OCI-M2 (cell line): ENCODE results near the gene LPCAT1.

Experiments
- DNase-seq: peaks from one replicate; lab custom pipeline; 2025; ENCODE audit not compliant: unreplicated experiment; lab: John Stamatoyannopoulos, UW

Gene LPCAT1

DNA sequence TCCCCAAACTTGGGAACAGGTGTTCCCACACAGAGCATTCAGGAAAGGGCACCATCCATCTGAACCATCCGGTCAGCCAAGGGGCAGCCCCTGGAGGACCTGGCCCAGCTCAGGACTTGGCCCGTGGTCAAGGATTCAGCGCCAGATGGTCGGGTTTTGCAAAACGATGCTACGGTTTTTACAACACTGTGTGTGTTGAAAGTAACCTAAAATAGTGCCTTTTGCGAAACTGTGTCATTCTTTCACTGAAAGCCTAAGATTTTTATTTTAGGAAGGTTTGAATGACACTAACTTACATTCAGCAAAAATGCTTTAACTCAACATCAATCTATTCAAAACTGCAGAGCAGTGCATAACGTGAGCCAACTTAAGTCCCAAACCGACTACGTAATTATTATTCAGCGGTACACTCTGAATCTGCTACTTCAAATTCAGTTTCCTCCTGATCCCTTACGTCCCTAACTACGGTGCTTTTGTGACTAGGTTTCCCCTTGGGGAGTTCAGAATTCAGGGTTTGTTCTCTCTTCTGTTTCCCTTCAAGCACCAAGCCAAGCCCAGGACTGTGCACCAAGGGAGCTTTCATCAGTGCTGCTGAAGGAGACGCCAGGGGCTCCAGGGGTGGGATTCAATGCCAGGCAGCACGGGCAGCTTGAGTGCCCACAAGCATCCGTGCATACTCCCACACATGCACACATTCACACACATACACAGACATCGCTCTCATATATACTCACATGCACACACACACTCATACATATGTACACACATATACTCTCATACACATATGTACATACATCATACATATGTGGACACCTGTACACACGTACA lies 25.8 kb downstream of the LPCAT1 start:
- no peak for DNase-seq

DNA sequence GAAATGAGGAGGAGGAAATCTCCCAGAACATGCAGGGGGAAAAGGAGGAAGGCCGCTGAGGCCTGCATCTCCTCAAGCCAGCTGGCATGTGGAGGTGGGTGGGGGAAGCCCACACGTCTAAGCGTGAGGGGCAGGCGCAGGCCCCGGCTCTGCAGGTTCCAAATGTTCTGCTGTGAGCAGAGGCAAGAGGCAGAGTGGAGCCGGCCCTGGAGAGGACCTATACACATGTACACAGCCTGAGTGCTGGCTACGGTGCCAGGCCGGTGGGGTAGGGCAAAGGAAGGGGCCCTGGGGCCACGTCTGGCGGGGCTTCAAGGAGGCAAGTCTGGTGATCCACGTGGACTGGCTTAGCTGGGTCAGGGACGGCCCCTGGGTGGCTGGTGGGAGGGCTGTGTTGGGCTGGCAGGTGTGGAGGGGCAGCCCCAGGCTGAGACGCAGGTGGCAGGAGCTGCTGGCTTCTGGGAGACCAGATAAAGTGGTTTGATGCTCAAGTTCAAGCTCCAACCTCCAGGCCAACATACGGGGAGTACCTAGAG lies 26.4 kb downstream of the LPCAT1 start:
- DNase-seq: no peak

DNA sequence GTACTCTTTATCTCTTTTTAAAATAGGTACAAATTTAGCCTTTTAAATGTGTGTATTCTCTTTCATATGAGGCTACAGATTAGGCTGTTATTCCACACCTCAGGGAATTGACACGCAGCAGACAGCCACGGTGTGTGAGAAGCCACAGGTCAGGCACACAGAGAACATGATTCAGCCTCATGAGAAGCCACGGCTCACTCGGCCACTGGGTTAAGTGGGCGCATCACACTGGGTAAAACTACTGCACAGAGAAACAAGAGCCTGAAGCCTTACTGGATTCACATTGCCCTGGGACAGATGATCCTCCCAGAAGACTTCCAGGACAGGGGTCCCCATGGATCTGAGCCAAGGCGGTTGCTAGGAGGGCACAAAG lies 28.2 kb downstream of the LPCAT1 start:
- DNase-seq: no peak

DNA sequence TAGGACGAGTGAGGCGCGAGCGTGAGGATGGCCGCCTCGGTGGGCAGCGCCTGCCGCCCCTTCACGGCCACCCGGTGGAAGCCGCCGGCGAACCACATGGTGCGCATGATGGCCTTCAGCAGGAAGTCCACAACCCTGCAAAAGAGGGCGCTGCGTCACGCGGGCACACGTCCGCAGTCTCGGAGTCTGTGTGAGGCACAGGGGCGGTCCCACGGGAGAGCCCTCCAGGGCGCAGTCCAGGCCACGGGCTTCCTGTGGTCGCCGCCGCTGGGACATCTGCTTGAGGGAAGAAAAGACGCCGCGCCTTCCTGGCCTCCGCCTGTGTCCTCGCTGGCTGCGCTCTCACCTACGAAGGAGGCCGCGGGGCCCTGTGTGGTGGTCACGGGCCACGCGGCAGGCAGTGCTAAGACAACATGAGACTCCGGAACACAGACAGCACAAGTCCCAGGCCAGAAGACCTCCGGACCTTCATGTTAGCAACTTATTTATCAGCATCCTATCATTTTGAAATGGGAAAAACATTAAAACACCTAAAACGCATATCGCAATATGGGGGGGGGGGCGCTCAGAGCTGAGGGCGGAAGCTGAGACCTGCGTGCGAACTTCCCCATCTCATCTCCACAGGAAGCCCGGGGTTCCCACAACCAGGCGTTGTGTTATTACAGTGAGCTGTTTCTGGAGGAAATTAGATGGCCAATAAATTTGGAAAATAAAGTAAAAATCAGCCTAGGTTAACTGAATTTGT lies 28.8 kb downstream of the LPCAT1 start:
- no peak for DNase-seq

DNA sequence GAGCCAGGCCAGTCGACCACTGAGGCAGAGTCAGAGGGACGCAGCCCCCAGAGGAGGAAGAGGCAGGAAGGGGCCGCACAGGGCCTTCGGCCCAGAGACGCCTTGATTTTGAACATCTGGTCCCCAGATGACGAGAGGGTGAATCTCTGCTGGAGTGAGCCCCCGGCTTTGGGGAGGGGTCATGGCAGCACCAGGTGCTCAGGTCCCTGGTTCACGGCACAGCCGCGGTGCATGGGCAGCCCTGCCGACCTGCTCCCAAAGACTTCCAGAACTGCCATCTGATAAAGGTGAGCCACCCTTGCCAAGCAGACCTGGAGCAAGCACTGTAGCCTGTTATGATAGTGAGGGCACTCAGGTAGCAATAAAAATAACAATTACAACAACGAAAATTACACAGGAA lies 29.8 kb downstream of the LPCAT1 start:
- no peak for DNase-seq

DNA sequence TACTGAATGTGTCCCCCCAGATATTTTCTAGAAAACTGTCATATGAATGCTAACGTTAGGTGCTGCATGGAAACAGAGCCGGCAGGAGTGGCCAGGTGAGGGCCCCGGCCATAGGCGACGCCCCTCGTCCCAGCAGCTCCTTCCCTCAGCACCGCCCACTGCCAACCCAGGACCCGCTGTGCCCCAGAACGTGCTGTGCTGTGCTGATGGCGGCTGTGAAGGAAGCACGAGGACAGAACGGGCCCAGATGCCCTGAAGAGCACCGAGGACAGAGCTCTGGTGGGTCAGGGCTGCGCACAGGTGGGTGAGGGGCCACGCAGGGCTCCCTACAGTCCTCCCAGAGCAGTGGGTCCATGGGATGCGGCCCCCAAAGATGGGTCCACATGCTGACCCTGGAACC lies 30.3 kb downstream of the LPCAT1 start:
- no peak for DNase-seq

DNA sequence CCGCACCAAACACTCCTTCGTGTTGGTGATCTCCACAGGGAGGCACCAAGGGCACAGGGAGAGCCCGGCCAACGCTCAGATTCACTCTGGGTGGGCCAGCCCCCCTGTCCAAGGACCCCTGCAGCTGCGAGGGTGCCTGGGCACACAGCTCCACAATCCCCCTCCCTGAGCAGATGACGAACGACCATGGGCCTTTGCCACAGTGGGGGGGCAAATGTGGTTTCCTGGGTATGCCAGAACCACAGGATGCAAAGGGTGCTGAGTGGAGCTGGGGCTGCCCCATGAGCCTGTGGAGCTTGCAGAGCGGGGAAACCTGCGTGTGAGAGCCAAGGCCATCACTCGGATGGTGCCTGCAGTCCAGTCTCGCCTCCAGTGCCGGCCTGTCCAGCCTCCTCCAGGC lies 31.0 kb downstream of the LPCAT1 start:
- no peak for DNase-seq

DNA sequence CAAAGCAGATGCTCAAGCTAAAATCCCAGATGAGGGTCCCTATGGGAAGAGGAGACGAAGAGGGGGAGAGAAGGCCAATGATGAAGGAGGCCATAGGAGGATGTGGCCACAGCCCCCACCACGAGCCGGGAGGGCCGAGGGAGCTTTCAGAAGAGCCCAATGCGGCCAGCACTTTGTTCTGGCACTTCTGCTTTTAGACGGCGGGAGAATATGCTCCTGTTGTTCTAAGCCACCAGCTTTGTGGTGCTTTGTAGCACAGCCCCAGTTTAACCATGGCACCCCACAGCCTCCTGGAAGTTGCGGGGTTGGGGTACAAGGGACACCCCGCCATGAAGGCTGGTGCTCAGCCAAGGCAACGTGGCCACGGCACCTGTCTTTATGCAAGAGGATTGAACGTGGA lies 33.4 kb downstream of the LPCAT1 start:
- DNase-seq: no peak

DNA sequence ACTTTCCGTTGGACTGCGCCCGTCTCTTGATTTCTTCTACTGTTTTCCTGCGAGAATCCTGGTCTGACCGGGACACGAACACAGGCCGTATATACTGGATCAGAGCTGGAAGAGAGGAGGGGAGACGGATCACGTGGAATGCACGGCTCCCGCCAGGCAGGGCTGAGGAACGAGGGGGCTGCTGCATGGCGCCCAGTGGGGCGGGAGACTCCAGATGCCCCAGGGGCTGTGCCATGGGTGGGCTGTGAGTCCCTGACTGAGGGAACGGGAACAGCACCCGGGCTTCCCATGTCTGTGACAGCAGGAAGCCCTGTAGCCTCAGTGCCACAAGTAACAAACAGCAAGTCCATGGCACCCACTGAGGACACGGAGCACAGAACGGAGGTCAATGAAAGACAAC lies 34.0 kb downstream of the LPCAT1 start:
- DNase-seq: no peak

DNA sequence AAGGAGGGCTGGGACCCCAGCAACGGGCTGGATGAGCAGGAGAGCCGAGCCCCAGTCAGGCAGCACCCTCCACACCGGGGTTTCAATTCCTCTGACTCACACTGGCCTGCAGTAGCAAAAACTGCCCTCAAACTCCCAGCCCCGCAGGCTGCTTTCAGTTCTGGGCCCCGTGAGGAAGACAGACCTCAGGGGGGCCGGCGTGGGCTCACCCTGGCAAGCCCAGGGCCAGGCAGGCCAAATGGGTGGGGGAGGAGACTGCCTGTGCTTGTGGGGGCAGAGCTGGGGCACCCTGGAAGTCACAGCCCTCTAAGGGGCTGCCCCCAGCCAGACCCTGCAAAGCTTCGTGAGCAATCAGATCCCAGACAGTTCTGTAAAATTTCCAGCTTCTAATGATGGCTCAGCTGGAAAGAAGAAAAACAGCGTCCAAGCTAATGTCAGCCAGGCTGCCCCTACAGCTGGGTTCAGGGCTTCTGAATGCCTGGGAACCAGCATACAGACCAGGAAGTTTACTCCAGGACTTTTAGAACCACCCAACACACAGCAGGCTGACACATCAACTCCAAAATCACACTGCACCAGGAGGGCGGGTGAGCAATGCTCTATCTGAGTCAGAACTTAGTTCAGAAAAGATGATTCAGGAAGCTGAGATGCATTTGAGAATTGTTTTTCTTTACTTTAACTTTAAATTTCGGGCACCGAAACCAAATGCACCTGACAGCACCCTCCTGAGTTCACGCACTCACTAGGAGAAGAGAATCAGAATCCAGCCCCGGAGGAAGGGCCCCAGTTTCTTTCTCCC lies 34.7 kb downstream of the LPCAT1 start:
- no peak for DNase-seq

DNA sequence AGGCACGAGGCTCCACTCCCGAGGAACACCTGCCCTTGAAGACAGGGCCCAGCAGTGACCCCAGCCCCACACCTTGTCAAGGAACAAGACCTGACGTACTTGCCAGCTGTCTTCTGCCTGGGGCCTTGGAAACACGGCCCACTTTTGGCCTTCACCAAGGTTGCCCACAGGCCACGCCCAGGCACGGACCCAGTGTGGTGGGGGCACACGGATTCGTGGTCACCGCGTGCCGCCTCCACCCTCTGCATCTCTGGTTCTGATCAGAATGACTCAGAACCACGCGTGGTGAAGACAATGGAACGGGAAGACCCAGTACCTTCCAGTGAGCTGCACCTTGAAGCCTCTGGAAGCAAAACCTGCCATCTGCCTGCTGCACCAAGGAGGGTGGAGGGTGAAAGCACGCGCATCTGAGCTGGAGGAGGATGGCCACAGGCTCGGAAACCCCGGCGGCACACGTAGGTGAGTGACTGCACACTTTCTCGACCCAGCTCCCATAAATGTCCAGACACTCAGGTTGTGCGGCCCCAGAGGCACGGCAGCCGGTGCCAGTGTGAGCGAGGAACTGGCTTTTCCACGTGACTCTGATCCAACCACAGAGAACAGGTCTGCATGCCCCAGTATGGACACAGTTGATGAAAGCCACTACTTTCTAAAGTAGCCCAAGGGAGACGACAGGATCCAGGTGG lies 36.5 kb downstream of the LPCAT1 start:
- DNase-seq: no peak

DNA sequence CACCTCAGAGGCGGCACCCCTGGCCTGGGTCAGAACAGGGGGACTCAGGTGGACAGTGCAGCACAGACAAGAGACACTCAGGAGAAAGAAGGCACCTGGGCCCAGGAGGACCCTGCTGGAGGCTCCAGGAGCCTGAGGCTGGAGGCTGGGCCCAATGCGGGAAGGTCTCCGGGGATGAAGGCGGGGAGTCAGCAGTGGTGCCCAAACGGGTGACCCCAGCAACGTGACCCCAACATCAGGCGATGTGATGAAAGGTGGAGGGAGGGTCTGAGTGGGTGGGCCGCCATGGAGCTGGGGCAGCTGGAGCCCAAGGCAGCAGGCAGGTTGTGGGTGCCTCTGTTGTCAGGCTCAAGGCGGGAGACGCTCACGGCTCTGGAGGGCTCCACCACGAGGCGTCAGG lies 37.5 kb downstream of the LPCAT1 start:
- DNase-seq: no peak

DNA sequence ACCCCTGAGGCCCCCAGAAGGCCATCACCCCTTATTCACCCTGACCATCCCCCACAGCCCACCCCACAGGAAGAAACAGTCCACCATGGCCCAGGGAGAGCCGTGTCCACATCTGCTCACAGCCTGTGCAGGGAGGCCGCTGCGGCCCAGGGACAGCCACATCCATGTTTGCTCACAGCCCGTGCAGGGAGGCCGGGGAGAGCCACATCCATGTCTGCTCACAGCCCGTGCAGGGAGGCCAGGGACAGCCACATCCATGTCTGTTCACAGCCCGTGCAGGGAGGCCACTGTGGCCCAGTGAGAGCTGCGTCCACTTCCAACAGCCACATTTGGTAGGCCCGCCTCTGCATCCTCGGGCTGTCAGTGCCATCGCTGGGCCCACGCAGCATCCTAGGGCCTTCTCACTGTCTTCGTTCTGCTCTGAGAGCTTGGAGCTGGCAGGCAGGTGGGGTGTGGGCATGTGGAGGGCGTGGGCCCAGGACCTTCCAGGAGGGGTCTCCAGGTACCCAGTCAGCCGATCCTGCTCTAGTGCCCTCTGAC lies 38.1 kb downstream of the LPCAT1 start:
- no peak for DNase-seq

DNA sequence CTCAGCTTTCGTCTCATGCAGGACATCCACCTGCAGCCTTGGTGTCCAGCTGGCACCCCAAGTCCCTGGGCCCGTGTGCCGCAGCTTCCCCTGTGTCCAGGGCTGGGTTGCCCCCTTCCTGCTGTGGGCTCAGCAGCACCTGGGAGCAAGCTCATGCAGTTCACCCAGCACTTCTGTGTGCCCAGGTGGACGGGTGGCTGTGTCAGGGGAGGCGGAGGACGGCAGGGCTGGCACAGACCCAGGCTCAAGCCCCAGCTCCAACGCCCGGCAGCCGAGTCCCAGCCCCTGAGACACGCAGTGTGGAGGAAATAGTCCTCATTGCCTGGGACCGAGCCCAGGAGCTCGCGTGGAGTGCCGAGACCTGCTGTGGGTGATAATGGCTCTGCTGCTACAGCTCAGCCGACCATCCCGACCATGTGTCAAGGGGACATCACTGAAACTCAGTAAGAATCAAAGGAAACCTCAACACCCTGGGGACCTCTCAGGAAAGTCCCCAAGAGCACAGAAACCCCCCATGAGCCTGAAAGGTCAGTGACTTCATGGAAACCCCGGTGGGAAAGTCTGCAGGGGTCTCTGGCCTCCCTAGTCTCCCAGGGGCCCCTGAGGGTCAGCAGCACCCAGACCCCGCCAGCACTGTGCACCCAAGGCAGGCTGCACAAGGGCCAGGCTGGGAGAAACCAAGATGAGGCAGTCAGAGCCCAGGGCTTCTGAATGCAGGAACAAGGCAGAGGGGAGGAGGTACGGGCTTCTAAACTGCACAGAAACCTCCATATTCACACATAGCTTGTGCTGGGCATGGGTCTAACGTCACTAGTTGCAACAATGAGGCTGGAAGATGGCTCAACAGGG lies 38.8 kb downstream of the LPCAT1 start:
- DNase-seq: no peak

DNA sequence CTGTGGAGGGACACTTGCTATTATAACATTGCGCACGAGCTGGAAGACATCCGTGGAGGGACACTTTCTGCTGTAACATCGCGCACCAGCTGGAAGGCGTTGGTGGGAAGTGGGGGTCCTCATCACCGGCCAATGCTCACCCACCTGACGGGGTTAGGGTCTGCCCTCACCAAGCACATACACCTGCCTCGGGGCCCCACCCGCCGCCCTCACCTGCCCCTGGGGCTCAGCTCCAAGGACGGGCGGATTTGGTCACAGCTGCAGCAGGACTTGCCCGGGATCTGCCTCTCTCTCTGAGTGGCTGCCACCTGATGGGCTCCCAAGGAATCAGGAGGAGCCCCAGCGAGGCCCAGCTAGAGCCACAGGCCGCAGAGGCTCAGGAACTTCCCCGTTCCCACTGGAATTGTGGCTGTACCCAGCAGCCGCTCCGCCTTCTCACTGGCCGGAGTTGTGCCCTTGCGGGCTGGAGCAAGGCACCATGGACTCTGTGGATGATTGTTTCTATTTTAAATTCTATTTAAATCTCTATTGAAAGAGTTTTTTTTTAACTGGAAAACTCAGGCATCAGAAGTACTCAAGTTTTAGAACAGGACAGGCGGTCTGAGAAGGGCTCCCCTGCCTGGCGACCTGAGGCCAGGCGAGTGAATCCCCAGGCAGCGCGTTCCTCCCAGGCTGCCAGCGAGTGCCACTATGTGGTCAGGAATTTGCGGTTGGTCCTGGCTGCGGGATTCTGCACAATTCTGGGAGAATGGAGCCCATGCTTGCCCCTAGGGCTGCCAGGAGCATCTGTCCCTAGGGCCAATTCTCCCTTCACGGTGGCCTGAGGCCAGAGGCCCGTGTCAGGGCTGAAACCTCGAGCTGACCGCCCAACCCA lies 39.7 kb downstream of the LPCAT1 start:
- DNase-seq: no peak

DNA sequence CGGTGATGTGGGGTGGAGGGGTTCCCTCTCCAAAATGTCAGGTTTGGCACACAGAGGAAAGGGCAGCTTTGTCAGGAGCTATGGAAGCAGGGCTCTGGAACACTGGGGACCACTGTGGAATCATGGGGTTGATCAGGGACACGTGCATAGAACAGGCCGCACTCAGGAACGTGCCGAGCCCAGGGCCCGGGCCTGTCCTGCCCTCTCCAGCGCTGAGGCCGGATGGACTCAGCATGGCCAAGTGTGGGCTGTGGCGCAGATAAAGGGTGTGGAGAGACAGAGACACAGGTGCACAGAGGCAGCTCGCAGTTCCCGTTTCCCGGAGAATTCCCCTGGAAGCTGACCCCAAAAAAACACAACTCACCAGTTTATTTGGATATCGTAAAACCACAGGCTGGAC lies 40.7 kb downstream of the LPCAT1 start:
- no peak for DNase-seq

DNA sequence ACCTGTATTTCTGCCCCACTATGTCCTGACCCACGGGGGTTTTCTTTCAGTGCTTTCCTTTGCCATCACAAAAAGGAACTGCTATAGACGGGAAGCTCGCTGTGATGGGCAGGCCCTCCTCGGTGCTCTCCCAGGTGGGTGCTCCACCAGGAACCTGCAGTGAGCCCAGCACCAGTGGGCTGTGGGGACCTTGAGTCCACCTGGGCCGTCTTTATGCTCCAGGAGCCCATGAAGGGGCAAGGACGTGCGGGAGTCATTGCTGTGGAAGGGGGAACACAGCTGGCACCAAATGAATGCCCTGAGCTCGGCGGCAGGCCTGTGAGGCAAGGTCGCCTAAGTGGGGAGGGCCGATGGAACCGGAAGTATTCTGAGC lies 41.8 kb downstream of the LPCAT1 start:
- no peak for DNase-seq

DNA sequence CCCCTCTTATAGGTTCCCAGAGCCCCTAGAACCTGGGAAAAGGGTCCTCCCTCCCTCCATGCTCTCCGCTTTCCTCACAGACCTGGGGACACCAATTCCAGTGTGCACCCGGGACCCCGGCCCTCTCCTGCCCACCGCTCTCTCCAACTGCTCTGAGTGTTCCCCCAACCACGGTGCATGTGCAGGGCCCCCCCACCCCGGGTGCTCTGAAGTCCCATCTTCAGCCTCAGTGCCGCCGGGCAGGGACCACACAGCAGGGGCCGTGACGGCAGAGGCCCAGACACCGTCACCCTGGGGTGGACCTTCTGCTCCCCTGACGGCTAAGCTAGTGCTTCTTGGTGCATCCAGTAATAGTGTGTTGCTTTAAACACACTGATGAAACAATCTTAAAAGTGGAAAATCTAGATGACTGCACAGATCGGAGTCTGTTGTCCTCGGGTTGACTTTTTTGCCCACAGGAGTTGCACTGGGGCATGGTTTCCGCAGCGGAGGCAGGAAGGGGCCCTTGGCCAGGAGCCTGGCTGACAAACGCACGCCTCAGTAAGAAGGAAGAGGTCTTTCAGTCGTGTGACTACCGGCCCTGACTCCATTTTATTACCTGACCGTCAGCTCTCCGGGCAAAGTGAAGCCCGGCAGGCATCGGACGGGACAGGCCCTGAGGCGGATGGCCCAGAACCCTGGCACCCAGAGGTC lies 42.3 kb downstream of the LPCAT1 start:
- no peak for DNase-seq
